ENCODE results near the gene LRRK2.

Gene LRRK2

GRCh38 chr12:40224439-40225291 is at the start of gene LRRK2:
TSS of gene LRRK2 (plus strand) at chr12:40224997. CDS start at chr12:40225132, 135 bp downstream.
- peak; percentile 40 to 94 (median 62) for DNase-seq
- intact Hi-C loops (cut with DNase I), result no loop called here

DNA sequence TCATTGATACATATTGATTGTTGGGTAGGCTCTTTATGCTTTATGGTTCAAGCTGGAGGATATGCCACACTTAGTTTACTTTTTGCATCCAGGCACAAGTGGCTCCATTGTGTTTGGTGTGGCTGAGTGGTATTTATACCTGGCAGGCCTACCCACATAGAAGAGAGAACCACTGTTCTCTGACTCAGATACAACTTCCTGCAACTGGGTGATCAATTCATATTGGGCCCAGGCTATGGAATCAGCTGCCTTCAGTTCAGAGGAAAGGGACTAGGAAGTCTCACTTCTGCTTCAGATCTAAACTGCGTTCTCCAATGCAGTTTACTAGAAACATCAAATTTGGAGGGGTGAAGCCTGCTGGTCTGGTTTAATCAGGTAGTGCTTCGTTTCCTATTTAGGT is 49.8 kb upstream of the LRRK2 start:
- intact Hi-C loops (cut with DNase I), result no loop called here
- DNase-seq, result no peak

GRCh38 chr12:40175489-40175888 is 49.3 kb upstream of the LRRK2 start:
- DNase-seq, result no peak

GRCh38 chr12:40178701-40179100 is 46.1 kb upstream of the LRRK2 start:
- intact Hi-C loops (cut with DNase I), result no loop called here
- DNase-seq, result no peak

More at GRCh38 chr12:40175489-40175888, 49.3 kb upstream of the LRRK2 start:
- intact Hi-C loops (cut with DNase I), result no loop called here

- DNase-seq, result no peak
- intact Hi-C loops (cut with DNase I), result no loop called here
These were observed 43.3 kb upstream of the LRRK2 start for GRCh38 chr12:40181490-40181889.

DNA sequence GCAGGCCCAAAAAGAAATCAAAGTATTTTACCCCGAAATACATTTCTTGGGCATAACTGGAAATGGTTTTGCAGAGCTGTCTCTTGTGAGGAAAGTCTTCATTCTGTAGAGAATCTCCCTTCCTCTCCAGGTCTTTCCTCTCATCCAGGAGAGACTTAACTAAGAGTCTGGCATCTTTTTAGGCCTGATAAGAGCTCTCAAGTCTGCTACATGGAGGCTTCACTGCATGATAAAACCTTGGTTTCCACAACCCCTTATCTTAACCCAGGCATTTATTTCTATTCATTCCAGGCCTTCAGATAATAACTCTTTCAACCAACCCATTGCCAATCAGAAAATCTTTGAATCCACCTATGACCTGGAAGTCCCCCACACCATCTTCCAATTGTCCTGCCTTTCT is 41.1 kb upstream of the LRRK2 start:
- no peak for DNase-seq
- intact Hi-C loops (cut with DNase I), result no loop called here

DNA sequence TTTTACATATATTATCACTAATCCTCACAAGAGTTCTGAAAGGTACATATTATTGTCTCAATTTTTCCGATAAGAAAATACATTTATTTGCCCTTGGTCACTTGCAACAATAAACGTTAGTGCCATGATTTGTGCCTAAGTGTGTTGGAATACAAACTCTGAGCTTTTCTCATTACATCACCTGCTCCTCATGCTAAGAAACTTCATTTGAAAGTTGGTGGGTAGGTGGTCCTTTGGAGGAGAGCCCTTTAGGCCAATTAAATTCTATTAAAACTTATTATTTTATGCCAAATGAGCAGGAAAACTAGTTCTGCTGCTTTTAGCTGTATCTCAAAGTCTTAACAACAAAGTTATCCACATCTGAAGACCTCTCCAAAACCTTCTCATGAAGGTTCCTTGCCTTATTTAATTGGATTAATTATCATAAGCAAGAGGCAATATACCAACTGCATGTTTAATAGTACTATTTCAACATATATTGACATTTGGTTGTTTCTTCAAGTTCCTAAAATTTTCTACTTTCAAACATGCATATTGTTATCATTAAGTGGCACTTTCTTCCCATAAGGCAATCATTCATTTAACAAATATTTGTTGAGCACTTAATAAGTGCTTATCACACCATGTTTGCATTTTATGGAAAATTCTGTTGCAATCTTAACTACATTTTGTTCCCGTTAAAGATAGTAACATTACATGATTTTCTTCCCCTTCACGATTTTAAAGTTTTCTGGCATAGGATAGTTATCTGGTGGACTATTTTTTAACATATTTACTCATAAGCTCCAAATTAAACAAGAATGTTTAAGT is 40.1 kb upstream of the LRRK2 start:
- DNase-seq, result no peak
- intact Hi-C loops (cut with DNase I), result no loop called here

GRCh38 chr12:40185303-40185693 is 39.5 kb upstream of the LRRK2 start:
- DNase-seq, result no peak
- intact Hi-C loops (cut with DNase I), result no loop called here

- DNase-seq, result no peak
These were observed 36.1 kb upstream of the LRRK2 start for GRCh38 chr12:40188558-40189320.

GRCh38 chr12:40192704-40193255 is 32.0 kb upstream of the LRRK2 start:
- intact Hi-C loops (cut with DNase I), result no loop called here

More at GRCh38 chr12:40188558-40189320, 36.1 kb upstream of the LRRK2 start:
- intact Hi-C loops (cut with DNase I), result no loop called here

GRCh38 chr12:40194846-40195245 is 30.0 kb upstream of the LRRK2 start:
- DNase-seq, result no peak
- intact Hi-C loops (cut with DNase I), result no loop called here

More at GRCh38 chr12:40192704-40193255, 32.0 kb upstream of the LRRK2 start:
- no peak for DNase-seq

GRCh38 chr12:40197590-40197989 is 27.2 kb upstream of the LRRK2 start:
- intact Hi-C loops (cut with DNase I), result no loop called here
- DNase-seq, result no peak

- intact Hi-C loops (cut with DNase I), result no loop called here
- DNase-seq, result no peak
These were observed 26.2 kb upstream of the LRRK2 start for GRCh38 chr12:40198601-40199000.

DNA sequence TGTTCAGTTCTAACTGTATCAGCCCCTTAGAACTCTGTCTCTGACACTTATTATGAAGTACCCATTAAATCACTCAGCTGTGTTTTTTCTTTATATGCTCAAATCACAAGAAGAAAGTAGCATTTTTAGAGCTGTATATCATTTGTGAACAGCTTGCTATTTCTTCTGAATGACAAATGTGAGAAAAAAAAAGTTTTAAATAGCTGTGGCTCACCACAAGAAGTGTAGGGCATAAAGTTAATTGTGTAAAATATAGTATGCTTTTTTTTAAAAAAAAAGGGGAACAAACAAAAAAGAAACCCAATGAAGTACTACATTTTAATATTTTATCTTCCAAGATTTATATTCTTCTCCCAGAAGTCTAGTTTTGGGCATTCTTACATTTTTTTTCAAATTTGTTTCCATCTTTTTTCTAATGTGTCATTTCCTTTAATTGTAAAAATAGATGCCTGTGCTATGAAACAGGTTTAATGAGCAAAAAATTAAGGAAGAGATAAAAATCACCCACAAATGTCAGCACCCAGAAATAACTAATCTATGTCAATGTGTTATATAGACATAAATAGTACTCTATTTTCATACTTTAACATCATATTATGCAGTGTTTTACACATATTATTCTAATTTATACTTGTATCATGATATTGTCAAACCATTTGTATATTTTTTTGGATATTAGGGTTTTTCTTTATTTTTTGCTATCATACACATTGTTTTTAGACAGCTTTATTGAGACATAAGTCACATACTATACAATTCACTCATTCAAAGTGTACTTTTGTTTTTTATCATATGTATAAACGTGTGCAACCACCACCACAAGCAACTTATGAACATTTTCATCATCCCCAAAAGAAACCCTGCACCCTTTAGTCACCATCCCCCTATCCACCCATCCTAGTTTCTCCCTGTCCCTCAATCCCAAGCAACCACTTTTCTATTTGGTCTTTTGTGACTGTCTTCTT is 22.4 kb upstream of the LRRK2 start:
- DNase-seq, result no peak
- intact Hi-C loops (cut with DNase I), result no loop called here

- DNase-seq, result no peak
- intact Hi-C loops (cut with DNase I), result no loop called here
These were observed 21.8 kb upstream of the LRRK2 start for GRCh38 chr12:40203060-40203430.

DNA sequence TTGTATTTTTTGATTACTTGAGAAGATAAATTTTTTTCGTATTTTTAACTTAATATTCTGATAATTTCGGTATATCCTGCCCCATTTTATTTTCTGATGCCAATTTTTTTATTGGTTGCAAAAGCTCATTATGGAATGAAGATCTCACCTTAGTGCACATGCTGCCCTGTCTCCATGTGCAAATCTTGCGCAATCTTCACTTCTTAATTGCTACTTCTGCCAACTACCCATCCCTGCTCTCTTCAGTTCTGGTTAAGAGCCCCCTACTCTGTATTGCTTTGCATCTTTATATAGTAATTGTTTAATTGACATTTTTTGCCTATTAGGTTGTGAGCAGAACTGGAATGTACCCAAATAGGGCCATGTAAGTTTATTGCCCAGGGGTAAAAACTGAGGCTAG is 20.5 kb upstream of the LRRK2 start:
- DNase-seq, result no peak
- intact Hi-C loops (cut with DNase I), result no loop called here

DNA sequence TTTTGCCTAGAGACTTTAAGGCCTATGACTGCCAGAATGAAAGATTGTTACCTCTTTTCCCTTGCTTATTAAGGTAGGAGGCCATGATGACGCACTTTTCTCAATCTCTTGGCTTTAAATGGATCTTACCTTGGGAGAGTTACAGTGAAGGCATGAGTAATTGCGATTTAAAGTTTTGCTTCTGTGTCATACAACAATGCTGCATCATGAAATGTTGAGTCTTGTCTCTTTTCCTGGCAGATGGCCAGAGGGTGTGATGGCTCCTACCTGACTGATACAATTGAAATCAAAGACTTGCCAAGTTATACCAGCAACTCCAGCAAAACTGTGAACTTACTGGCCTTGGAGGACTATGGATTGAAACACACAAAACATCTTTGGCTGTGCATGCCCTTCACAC is 17.2 kb upstream of the LRRK2 start:
- intact Hi-C loops (cut with DNase I), result no loop called here
- DNase-seq, result no peak

- DNase-seq, result peak in 1 of 10 donors; percentile 43
- intact Hi-C loops (cut with DNase I), result no loop called here
These were observed 15.9 kb upstream of the LRRK2 start for GRCh38 chr12:40208707-40209446.

DNA sequence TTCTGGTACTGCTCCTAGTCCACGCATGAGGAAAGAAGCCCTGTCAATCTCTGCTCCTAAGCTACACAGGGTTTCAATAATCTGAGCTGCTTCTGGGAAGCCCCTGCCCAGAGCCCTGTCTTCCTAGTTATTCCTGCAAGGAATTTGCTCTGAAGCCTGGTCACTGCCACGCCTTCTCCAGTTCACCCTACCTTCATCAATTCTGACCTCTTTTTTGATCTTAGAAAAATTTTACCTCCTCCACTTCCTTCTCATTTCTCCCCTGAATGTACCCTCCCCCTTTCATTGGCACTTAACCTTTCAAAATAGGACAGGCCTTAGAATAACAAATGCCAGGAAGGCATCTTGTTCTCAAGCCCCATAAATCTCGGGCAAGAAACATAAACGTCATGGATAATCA is 14.9 kb upstream of the LRRK2 start:
- no peak for DNase-seq
- intact Hi-C loops (cut with DNase I), result no loop called here
